ENCODE data around the gene CACNA2D4.
A peak's percentile ranks its signal among the peaks of the same experiment; 100 is the strongest.
"Not testable (repeated sequence)": the region's sequence is repeated elsewhere in the genome, so short reads cannot be mapped to it uniquely, and the experiment has no call there.

Gene CACNA2D4

GRCh38 chr12:1918081-1918883 is at the start of gene CACNA2D4:
Gene CACNA2D4, minus strand, starts transcription at chr12:1918652. Its CDS starts 179 bp downstream, at chr12:1918473.
- FAIRE-seq: no peak

GRCh38 chr12:1966561-1967226 is 48.2 kb upstream of the CACNA2D4 start:
- no peak for FAIRE-seq

GRCh38 chr12:1965916-1966315 is 47.5 kb upstream of the CACNA2D4 start:
- no peak for FAIRE-seq

GRCh38 chr12:1962051-1963020 is 43.9 kb upstream of the CACNA2D4 start:
- no peak for FAIRE-seq

GRCh38 chr12:1956716-1957115 is 38.3 kb upstream of the CACNA2D4 start:
- FAIRE-seq: no peak

- FAIRE-seq: no peak
Measured at GRCh38 chr12:1949771-1950470, 31.5 kb upstream of the CACNA2D4 start.

GRCh38 chr12:1948883-1949282 is 30.4 kb upstream of the CACNA2D4 start:
- FAIRE-seq: no peak

GRCh38 chr12:1947081-1947480 is 28.6 kb upstream of the CACNA2D4 start:
- FAIRE-seq: no peak

- FAIRE-seq: no peak
Measured at GRCh38 chr12:1946296-1946695, 27.8 kb upstream of the CACNA2D4 start.

- FAIRE-seq: not testable (repeated sequence)
Measured at GRCh38 chr12:1945502-1945901, 27.1 kb upstream of the CACNA2D4 start.

GRCh38 chr12:1939801-1940607 is 21.6 kb upstream of the CACNA2D4 start:
- peak; percentile 76 for FAIRE-seq

- FAIRE-seq: no peak
Measured at GRCh38 chr12:1939331-1939730, 20.9 kb upstream of the CACNA2D4 start.

GRCh38 chr12:1937481-1938224 is 19.2 kb upstream of the CACNA2D4 start:
- no peak for FAIRE-seq

- FAIRE-seq: no peak
Measured at GRCh38 chr12:1936406-1937320, 18.2 kb upstream of the CACNA2D4 start.

GRCh38 chr12:1935700-1936378 is 17.4 kb upstream of the CACNA2D4 start:
- no peak for FAIRE-seq

- no peak for FAIRE-seq
Measured at GRCh38 chr12:1935242-1935641, 16.8 kb upstream of the CACNA2D4 start.

- no peak for FAIRE-seq
Measured at GRCh38 chr12:1934831-1935230, 16.4 kb upstream of the CACNA2D4 start.

- FAIRE-seq: no peak
Measured at GRCh38 chr12:1934068-1934467, 15.6 kb upstream of the CACNA2D4 start.

Data from endometrium (tissue), 2 donors.